ENCODE results near the gene PTPN4. TPM values are rescaled to one million over a fixed set of nuclear protein-coding genes. Genes with fewer than 3 reads are reported as not detected.
A peak's percentile ranks its signal among the peaks of the same experiment; 100 is the strongest.

Gene PTPN4
- total and polyA plus RNA-seq, 9 of the 15 experiments (the other 6 are each of a cell fraction or from before 2014, with no cell fraction given): 5.0 to 32.8 (median 27.3) TPM

DNA sequence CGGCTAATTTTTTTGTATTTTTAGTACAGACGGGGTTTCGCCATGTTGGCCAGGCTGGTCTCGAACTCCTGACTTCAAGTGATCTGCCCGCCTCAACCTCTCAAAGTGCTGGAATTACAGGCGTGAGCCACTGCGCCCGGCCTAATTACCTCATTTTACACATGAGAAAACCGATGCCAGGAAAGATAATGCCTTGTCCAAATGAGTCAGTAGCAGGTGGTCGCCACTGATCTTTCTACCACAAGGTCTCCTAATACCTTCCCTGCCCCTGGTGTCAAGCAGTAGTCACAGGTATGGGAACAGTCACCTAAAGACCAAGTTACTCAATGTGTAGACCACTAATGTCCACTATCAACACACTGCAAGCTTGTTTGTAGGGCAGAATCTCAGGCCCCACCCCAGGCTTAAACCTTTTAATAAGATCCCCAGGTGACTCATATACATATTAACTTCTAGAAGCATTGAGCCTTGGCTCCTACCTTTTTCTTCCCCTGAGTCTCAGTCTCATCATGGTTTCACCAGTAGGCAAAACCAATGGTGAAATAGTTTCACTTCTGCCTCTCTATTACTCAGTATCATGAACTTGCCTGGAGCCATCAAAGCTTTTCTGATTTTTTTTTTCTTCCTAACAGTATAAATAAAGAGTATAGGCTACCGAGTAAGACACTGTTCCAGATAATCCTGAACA is 246.3 kb downstream of the PTPN4 start:
- Histone ChIP-seq H3K4me1 (replicated peaks in 1 of 2; ENCODE audit: control insufficient read depth in 2 of 2, insufficient read depth in 2 of 2, low read length in 2 of 2) (peaks cover 0 to 4% of the 10 kb centered on the region in 2 experiments; a peak in 2 of 5 replicates), H3K4me2 (ENCODE audit: insufficient read depth, low read length) (no peak overlapping the region), H4K20me1 (replicated peaks; ENCODE audit: control insufficient read depth, insufficient read depth, low read length) (no peaks in the 10 kb centered on the region), H3K9me3 (replicated peaks; ENCODE audit: control insufficient read depth, insufficient read depth, low read depth, low read length) (no peaks in the 10 kb centered on the region), H3K9ac (ENCODE audit: insufficient read depth in 1 of 2, low read depth in 2 of 2, low read length in 2 of 2) (no peak overlapping the region), H3K36me3 (ENCODE audit: control insufficient read depth, insufficient read depth, low read length) (no peaks in the 10 kb centered on the region), H3K27me3 (ENCODE audit: control insufficient read depth in 2 of 2, insufficient read depth in 2 of 2, low read length in 2 of 2) (no peaks in the 10 kb centered on the region), H3K79me2 (ENCODE audit: control insufficient read depth, insufficient read depth, low read length) (no peaks in the 10 kb centered on the region), H3K27ac (ENCODE audit: extremely low read depth, low read depth, low read length) (no peak overlapping the region), H2AFZ (ENCODE audit: low read depth, low read length) (peak overlapping the region; percentile 82), H3K4me3 (no peak overlapping the region), H3K9me1 (ENCODE audit: control insufficient read depth, insufficient read depth, low read length) (no peaks in the 10 kb centered on the region)
- DNase-seq (ENCODE audit: extremely low read depth in 1 of 4, low spot score in 3 of 4) (peak; percentile 16 to 35 (median 25)), ATAC-seq (peak; percentile 26), FAIRE-seq (no peak)
- 36% methylated on average over 11 of the region's 11 CpGs for WGBS (ENCODE audit: insufficient coverage, low coverage, missing lambda C conversion rate)
- ChIA-PET POLR2A (interaction anchor here (0.6 kb wide), 1 partner anchor 1431 kb away, joined by 3 read pairs; no protein-coding TSS in a partner anchor), CTCF (ENCODE audit: low intra/inter-chr PET ratio) (no interaction called here)
- TF ChIP-seq TCF3 (CRISPR knock-in tag; IDR thresholded peaks at IDR 0.05) (peak; percentile 54), TBP (optimal IDR thresholded peaks at IDR 0.05; ENCODE audit: low read depth, low read length) (no peak), ZFP36 (IDR thresholded peaks at IDR 0.05; ENCODE audit: low read depth, low read length, partially characterized antibody) (no peak), ZNF77 (CRISPR knock-in tag; IDR thresholded peaks at IDR 0.05) (no peak), CBFA2T2 (conservative IDR thresholded peaks at IDR 0.05) (0 out of 2 replicates have a peak, but pooled peaks have one; percentile 28), SMARCA4 (IDR thresholded peaks at IDR 0.05) (0 out of 2 replicates have a peak, but pooled peaks have one; percentile 34), ARID1B (IDR thresholded peaks at IDR 0.05) (peak; percentile 74), ZNF347 (CRISPR knock-in tag; IDR thresholded peaks at IDR 0.05; ENCODE audit: low read depth) (no peak), DPF2 (IDR thresholded peaks at IDR 0.05) (peak; percentile 47; the same call in 1 of the 2 replicates), TEAD4 (IDR thresholded peaks at IDR 0.05; ENCODE audit: low read length) (peak; percentile 35; the same call in 1 of the 2 replicates), TEAD4 (CRISPR knock-in tag; IDR thresholded peaks at IDR 0.05; ENCODE audit: borderline replicate concordance) (no peak), TAL1 (IDR thresholded peaks at IDR 0.05) (peak; percentile 47), NCOA4 (IDR thresholded peaks at IDR 0.05; ENCODE audit: partially characterized antibody) (no peak), CBFA2T3 (IDR thresholded peaks at IDR 0.05) (peak; percentile 58)
- TF ChIP-seq, protein P1, sequence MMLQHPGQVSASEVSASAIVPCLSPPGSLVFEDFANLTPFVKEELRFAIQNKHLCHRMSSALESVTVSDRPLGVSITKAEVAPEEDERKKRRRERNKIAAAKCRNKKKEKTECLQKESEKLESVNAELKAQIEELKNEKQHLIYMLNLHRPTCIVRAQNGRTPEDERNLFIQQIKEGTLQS (IDR thresholded peaks at IDR 0.05): peak; percentile 27; the same call in 1 of the 2 replicates
- TF ChIP-seq, protein P1 (CRISPR knock-in tag; conservative IDR thresholded peaks at IDR 0.05): no peak
- in situ Hi-C loops (cut with MboI): no loop called here
- intact Hi-C loops (cut with micrococcal nuclease): no loop called here
- BruUV-seq (replicated peaks): no TSS peak

Data from K562 (cell line).